ENCODE data around the gene LAS1L.
"Not testable (repeated sequence)": the region's sequence is repeated elsewhere in the genome, so short reads cannot be mapped to it uniquely, and the experiment has no call there.

LAS1L gene

DNA sequence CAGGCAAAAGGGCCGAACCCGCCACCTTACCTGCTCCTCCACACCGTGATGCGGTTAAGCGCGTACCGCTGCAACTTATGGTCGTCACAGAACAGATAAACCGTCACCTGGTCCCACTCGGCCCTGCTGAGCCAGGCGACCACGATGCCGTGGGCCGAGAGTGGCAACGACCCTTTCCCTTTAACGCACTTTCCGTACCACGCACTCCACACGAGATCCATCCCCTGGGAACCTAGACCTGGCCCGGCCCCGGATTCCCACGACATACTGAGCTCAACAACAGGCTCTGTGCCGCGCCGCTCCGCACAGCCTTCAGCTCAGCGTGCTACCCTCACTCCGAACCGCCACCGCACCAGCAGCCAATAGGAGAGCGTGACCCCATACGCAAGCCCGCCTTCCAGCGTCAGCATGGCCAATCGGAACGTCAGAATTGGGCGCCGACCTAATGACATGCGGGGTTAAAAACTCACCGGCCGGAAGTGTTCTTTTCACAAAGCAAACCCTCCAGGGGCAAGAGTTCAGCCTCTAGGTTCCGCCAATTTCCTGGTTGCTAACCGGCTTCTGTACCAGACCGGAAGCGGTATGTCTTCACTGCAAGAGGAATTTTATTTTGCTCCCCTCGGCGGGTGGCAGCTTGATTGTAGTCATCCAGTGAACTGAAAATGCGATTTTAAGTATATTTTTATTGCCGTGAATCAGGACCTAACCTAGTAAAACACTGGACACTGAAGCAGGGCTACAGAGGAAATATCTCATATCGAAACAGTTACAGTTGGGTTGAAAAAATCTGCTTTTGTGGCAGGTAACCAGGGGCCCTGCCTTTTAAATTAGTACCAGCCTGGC lies at the start of gene LAS1L:
Gene LAS1L, minus strand, starts transcription at position 338 of the 843 bp plus-strand sequence. Its CDS starts 72 bp downstream, at position 266.
- peak; percentile 92 to 94 for DNase-seq

DNA sequence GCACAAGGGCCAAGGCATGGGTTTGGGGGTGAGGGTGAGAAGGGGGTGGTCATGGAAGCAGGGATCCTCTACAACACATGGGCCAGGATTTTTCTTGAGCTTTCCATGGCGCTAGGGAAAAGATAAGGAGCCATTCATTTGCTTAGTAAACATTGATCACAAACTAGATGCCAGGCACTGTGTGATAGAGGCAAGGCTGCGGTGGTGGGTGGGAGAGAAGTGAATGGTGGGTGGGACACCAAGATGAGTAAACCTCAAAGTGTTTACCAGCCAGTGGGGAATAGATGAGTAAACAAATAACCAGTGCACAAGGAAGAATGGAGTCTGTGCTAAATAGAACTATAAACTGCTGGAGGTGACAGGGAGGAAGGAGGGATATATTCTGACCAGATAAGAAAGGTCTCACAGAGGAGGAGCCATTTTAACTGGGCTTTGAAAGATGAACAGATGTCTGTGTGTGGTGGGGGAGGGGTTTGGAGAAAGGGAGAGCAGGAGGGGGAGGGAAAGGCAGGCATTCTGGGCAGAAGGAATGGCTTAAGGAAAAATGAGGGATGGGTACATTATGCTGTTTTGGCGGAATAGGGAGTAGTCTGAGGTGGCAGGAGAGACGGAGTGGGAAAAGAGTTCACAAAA lies 48.0 kb upstream of the LAS1L start:
- DNase-seq: no peak

DNA sequence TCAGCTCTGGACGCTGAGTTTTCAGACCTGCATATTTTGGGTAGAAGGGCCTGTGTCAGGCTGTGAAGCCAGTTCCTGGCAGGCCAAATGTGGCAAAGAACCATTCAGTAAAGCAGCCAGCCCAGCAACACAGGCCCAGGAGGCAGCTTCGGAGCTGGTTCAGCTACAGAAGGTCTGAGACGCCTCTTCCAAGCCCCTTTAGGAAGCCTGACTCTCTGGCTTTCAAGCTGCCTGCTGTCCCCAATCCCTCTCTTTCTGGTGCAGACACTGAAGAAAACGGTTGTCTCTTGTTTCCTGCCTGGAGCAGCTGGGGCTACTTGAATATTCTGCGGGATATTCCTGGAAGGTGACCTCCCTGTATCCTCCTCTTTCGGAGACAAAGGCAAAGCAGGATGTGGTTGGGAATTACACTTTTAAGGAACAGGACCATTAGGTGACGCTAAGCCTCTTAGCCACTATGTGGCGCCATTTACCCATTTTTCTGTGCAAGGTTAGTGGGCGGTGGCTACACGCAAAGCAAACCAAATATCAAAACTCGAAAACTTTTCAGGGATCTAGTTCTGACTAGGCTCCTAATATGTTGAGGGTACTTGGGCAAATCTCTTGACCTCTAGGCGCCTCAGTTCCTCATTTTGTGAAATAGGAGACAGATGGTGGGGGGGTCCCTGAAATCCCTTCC lies 47.2 kb upstream of the LAS1L start:
- peak; percentile 6 to 33 for DNase-seq

DNA sequence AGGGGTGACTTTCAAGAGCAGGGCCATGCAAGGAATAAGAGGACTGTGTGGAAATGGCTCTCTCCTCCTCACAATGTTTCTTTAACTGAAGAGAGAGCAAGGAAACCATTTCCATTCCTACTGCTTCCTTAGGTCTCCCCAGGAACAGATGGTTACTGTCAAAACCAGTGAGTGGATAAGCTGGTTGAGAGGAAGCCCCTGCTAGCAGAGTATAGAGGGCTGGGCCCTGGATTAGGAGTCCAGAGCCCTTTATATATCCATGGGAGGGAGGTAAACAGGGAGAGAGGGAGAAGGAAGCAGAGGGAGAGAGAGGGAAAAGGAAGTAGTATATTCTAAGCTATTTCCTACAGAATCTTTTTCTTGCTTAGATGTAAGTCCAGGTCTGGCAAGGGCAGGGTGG lies 43.8 kb upstream of the LAS1L start:
- no peak for DNase-seq

DNA sequence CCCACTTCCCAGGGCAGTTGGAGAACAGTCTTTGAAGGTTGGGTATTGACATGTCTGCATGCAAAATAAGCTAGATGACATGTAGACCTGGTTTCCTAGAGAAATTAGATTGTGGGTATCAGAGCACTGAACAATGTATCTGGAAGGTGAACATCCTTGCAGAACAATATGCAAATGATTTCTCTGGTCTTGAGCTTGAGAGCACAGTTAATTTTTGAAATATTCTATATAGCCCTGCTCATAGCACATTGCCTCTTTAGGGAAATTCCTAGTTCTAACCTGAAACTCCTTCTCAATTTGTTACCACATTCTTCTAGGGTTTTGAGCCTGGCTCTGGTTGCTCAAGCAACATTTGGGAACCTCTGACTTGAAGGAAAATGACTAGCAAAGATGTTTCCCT lies 41.6 kb upstream of the LAS1L start:
- no peak for DNase-seq

DNA sequence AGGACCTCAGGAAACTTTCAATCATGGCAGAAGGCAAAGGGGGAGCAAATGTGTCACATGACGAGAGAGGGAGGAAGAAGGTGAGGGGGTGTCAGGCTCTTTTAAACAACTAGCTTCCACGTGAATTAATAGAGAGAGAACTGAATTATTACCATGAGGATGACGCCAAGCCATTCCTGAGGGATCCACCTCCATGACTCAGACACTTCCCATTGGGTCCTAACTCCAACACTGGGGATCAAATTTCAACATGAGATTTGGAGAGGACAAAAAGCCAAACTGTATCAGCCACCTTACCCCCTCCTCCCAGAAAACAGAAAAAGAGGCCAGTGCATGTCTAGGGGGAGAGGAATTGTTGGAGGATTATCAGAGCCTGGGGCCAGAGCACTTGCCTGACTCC lies 40.4 kb upstream of the LAS1L start:
- no peak for DNase-seq

DNA sequence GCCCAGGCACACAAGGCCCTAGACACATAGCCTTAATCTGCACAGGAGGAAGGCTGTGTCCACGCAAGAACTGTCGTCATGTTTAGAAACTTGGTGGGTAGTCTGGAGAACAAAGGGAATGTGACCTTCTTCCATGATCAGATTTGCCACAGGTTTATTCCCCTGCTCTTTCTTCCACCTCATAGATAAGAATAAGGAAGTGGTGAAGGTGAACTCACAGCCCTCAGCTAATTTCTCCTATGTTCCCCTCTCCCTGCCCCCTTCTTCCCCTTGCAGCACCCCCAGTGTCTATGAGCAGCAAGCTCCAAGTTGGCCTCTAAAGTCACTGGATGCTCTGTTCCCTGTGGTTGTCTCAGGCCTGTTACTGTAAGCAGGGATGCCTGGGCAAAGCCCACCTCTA lies 39.8 kb upstream of the LAS1L start:
- no peak for DNase-seq

DNA sequence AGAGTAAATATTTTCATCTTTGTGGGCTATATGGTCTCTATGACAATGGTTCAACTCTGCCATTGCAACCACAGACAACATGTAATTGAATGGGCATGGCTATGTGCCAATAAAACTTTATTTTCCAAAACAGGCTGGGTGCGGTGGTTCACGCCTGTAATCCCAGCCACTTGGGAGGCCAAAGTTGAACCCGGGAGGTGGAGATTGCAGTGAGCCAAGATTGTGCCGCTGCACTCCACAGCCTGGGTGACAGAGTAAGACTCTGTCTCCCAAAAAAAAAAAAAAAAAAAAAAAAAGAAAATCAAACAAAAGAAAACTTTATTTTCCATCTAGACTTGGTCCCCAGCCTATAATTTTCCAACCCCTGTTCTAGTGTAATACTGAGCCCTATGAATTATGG lies 38.4 kb upstream of the LAS1L start:
- no peak for DNase-seq

DNA sequence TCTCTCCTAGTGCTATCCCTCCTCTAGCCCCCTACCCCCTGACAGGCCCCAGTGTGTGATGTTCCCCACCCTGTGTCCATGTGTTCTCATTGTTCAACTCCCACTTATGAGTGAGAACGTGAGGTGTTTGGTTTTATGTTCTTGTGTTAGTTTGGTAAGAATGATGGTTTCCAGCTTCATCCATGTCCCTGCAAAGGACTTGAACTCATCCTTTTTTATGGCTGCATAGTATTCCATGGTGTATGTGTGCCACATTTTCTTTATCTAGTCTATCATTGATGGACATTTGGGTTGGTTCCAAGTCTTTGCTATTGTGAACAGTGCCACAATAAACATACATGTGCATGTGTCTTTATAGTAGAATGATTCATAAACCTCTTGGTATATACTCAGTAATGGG lies 28.3 kb upstream of the LAS1L start:
- DNase-seq: not testable (repeated sequence)

DNA sequence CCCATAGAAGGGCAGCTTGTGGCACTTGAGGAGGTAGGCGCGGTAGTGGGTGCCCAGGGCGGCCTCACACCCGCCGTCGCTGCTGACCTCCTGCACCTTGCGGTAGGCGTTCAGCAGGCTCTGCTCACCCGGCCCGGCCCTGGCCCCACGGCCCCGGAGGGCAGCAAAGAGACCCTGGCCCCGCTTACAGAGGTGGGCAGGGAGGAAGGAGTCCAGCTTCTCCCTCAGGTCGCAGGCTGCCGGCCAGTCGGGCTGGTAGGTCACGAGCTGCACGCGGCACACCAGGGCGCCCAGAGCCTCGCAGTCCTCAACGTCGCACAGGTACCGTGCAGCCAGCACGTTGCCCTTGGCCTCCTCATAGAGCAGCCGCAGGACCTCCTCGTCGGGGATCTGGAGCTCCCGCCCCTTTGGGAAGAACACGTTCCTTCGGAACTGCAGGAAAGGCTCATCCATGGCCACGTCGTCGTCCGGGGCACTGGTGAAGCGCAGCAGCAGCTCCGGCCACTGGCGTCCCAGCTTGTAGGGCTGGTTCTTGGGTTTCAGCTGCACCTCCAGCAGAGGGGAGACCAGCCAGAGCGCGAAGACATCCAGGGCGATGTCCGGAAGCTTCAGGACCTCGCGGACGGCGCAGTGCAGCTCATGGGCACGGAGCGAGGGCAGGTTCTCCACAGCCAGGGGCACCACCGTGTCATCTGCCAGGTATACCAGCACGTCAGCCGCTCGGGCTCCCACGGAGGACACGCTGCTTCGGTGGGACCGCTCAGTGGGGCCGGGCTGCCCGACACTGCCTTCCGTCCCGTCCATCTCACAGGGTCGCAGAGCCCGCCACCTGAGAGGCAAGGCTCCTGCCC lies 17.1 kb upstream of the LAS1L start:
- DNase-seq: no peak

DNA sequence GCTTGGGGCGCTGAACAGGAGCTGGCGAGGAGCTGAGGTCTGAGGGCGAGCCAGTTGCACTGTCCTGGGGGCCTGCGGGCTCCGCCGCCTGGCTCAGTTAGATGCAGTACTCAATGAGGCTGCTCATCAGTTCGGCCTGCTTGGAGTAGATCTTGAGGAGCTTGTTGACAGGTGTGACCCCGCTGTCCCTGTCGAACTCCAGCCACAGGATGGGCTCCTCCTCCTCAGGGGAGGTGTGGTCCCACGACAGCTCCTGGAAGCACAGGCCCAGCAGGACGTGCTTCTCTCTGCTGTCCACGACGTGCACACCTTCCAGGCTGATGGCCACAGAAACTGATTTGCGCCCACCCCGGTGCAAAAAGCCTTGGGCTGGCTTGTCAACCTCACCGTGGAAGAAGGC lies 16.5 kb upstream of the LAS1L start:
- no peak for DNase-seq

DNA sequence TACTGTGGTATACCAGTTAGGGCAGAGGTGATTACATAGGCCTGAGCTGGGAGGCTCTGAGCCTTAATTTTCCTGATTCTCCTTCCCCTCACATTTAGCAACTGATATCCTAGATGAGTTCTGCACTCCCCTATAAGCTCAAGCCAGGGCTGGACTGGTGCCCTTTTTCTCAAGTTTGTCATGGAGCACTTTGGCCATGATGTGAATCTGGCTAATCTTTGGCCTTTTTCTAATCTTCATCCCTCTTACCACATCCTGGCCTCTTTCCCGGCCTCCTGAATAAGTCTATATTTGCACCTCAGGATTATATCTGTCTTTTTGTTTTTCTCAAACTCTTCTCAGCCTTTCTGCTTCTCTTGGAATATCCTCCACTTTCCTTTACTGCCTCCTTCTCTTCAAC lies 10.9 kb upstream of the LAS1L start:
- no peak for DNase-seq

DNA sequence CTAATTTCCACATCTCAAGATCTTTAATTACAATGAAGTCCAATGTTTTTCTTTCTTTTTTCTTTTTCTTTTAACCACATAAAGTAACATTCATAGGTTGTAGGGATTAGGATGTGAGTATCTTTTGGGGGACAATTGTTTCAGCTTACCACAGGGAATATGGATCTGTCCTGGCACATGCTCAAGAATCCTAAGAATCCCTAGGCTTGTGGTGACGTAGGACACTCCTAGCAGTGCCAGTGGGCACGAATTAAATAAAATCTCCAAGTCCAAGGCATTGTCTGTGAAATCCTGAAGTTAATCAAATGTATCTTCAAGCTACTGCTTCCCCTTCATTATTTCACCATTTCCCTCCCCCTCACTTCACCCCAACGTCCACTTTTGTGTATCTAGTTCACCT lies 2.6 kb upstream of the LAS1L start:
- DNase-seq: no peak

DNA sequence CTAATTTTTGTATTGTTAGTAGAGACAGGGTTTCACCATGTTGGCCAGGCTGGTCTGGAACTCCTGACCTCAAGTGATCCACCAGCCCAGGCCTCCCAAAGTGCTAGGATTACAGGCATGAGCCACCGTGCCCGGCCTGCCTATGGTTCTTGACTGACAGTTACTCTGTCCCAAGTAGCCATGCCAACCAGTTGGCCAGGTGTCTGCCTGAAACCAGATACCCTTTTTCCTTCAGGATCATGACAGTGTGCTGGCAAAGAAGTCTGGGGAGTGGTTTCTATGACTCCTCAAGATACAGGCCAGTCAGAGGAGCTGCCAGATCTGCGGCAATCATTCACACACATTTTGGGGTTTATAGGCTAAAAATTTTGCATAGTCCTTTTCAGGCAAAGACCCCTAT lies 1.7 kb upstream of the LAS1L start:
- no peak for DNase-seq

DNA sequence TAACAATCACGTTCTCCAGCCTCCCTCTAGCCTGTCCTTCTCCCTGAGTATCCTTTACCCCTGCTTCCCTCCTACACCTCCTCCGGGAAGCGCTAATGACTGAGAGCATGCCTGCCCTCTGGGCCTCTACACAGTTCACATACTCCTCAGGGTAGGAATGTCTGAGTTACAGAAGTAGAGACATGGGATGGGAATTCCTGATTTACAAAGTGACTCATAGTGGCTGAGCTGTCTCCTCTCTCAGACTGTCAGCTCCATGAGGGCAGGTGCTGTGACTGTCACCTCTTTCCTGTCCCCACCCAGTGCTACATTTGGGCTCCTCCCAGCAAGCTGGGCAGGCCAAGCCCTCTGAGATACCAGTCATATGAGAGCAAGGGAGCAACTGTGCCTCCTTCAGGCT lies 2.6 kb downstream of the LAS1L start:
- DNase-seq: no peak

DNA sequence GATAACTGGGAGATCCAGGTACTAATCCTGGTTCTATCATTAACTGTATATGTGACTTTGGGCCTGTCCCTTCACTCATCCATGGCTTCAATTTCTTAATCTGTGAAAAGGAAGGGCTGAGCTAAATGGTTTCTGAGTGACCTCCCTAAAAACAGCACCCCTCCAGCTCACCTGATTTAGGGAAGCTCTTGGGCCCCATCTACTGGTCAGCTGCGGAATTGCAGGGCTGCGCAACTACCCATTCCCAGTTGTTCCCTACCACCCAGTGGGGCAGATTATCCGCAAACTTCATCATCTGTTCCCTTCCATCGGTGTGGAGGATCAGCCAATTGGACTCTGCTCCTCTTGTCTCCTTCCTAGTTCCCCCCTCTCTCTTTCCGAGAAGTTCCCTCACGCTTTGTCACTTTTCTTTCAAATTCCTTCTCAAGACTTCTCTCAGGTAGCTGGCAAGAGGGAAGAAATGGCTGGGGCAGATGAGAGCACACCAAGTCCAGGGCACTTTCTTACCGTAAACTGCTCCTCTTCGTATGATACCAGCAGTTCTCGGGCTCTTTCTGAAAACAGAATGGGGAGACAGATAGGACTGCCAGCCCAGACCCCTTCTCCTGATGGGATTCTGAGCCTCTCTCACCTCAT lies 5.8 kb downstream of the LAS1L start:
- DNase-seq: peak in 1 of 2 experiments; percentile 3

DNA sequence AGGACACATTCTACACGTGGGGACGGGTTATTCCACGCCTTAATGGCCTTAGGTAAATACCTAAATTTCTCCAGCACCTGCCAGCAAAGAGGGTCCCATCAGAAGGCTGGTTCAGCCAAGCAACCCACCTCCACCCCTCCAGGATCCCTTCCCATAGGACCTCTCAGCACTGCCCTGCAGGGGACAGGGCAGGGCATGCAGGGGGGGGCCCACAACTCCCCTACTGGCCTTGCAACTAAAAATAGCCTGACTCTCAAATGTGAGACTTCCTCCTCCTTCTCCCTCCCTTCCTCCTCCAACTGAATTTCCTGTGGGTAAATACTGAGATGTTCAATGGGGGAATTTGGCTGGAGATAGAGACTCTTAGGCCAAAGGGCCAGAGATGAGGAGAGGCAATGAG lies 6.3 kb downstream of the LAS1L start:
- DNase-seq: no peak

DNA sequence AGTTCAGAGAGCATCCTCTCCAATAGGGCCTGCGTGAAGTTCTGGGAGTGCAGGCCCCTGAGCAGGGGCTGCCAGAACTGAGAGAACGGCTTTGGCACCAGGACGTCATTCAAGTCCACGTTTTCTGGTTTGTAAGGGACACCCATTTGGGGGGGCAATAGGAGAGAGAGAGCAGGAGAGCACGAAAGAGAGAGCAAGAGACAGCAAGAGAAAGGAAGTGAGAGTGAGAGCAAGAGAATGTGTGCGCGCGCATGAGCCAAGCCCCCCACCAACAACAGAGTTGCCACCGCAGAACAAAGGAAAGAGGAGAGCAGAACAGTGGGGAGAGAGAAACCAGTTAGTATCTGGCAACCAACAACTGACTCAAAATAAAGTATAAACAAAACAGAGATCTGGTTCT lies 10.4 kb downstream of the LAS1L start:
- DNase-seq: no peak

DNA sequence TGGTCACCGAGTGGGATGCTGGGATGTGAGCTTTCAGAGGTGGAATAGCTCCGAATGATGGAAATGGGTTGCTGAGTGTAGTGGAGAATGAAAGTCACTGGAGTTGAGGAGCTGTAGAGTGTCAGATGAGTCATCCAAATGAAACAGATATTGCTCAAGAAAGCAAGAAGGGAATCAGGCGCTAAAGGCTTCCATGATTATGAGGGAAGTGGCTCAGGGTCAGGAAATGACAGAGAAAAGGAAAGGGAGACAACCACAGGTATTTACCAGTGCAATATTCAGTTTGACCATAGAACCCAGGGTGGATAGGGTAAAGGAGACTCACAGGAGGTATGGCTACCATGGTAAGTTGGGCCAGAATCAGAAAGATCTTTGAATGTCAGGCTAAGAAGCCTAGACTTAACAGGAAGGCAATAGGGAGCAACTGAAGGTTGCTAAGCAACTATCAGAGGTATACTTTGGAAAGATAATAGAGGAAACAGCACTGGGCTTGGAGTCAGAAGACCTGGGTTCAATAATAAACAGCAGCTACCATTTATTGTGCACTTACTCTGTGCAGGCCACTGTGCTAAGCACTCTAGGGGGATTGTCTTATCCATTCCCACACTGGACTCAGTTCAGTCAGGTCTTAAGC lies 11.7 kb downstream of the LAS1L start:
- peak in 1 of 2 experiments; percentile 19 for DNase-seq

DNA sequence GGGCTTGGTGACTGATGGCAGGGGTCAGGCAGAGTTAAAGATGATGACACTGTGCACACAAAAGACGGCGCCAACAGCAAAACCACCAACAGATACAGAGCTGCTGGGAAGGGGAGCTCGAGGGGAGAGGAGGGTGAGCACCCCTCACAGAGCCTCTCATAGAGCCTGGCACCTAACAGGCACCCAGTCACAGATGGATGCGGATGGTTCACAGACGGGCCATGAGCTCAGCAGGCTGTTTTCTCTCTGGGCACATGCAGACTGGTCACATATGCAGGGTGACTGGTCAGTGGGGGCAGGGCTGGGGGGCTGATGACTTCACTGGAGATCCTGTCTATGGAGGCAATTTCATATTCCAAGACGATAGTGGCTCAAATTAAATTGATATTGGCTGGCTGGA lies 15.1 kb downstream of the LAS1L start:
- DNase-seq: not testable (repeated sequence)

DNA sequence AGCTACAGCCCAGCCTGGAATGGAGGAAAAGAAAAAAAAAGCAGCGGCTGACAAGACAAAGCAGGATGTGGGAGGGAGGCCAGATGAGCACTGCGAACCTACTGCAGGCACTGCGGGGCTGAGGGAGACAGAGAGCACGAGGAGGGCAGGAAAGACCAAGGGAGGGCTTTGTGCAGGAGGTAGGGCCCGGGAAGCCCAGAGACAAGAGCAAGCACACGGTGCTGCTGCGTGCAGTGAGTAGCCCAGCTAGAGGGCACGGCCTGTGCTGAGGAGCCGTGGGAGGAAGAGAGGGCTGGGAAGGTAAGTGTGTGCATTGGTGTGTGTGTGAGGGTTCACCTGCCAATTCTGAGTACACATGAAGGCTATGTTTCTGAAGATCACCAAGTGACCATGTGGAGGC lies 15.6 kb downstream of the LAS1L start:
- not testable (repeated sequence) for DNase-seq

DNA sequence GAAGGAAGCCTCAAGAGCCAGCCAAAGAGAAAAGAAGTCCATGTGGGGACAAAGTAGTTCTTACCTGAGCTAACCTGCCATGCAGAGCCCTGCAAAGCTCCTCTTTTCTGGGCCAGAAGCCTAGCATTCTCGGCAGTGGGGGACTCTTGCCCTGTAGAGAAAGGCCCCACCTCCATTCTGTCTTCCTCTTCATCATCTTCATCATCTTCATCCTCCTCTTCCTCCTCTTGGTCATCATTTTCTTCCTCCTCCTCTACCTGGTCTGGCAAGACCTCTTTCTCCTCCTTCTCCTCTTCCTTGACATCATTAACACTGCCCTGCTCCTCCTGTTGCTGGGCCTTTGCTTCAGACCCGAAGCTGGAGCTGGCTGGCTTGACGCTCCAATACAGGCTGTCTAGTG lies 16.7 kb downstream of the LAS1L start:
- DNase-seq: no peak

Measured in SW 1271 (cell line).